Peyer's patch (tissue), 4 donors: ENCODE data around the gene TAB3.

ENCODE experiments used
- POLR2A ChIP-seq, 2 donors: fragments of 450-650 bp; IDR thresholded peaks; one replicate each; pipeline ENCODE4 v1.5.1; 2017; ENCODE audit warnings: antibody characterized with exemption in 2 of 2, mild to moderate bottlenecking in 2 of 2, moderate library complexity in 2 of 2
- TF ChIP-seq, protein P1 (sequence below), 6 experiments: fragments of 450-650 bp in 4 of 6; fragments of 200-600 bp in 2 of 6; sonication (generic) in 1 of 6; IDR thresholded peaks; one replicate each; pipeline ENCODE4 v1.5.1; 2017 to 2019; ENCODE audit warnings: antibody characterized with exemption in 6 of 6, mild to moderate bottlenecking in 3 of 6, moderate library complexity in 1 of 6

- TF ChIP-seq, protein P1, sequence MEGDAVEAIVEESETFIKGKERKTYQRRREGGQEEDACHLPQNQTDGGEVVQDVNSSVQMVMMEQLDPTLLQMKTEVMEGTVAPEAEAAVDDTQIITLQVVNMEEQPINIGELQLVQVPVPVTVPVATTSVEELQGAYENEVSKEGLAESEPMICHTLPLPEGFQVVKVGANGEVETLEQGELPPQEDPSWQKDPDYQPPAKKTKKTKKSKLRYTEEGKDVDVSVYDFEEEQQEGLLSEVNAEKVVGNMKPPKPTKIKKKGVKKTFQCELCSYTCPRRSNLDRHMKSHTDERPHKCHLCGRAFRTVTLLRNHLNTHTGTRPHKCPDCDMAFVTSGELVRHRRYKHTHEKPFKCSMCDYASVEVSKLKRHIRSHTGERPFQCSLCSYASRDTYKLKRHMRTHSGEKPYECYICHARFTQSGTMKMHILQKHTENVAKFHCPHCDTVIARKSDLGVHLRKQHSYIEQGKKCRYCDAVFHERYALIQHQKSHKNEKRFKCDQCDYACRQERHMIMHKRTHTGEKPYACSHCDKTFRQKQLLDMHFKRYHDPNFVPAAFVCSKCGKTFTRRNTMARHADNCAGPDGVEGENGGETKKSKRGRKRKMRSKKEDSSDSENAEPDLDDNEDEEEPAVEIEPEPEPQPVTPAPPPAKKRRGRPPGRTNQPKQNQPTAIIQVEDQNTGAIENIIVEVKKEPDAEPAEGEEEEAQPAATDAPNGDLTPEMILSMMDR (IDR thresholded peaks at IDR 0.05): no peak
- no peak for TF ChIP-seq POLR2A (IDR thresholded peaks at IDR 0.05)
These were observed 4.2 kb upstream of the TAB3 start for GRCh38 chrX:30893206-30893605.
